GM06990 (cell line): ENCODE measurements around the gene HOXD4.

Experiments used
- DNase-seq: peaks from one replicate; pipeline ENCODE4 v3.0.0-alpha.2; 2011; ENCODE audit not compliant: insufficient read length; ENCODE audit errors: extremely low read depth
- H3K27me3 ChIP-seq: replicated peaks from 2 replicates; pipeline ENCODE4 v1.6.0; 2011; ENCODE audit warnings: low read length; ENCODE audit not compliant: control insufficient read depth, insufficient read depth
- H3K36me3 ChIP-seq: 2 replicates; pipeline ENCODE4 v1.5.1; 2011; ENCODE audit warnings: low read length; ENCODE audit not compliant: control insufficient read depth, insufficient read depth
- H3K4me3 ChIP-seq: replicated peaks from 2 replicates; pipeline ENCODE4 v1.5.1; 2011; ENCODE audit warnings: low read depth, mild to moderate bottlenecking, control low read depth, low read length
- TF ChIP-seq, protein P1 (sequence below): IDR thresholded peaks from 2 replicates; pipeline ENCODE4 v1.5.1; 2011; ENCODE audit warnings: low read length, control low read depth, mild to moderate bottlenecking, inconsistent platforms; ENCODE audit not compliant: insufficient read depth, poor library complexity, severe bottlenecking

Gene HOXD4

DNA sequence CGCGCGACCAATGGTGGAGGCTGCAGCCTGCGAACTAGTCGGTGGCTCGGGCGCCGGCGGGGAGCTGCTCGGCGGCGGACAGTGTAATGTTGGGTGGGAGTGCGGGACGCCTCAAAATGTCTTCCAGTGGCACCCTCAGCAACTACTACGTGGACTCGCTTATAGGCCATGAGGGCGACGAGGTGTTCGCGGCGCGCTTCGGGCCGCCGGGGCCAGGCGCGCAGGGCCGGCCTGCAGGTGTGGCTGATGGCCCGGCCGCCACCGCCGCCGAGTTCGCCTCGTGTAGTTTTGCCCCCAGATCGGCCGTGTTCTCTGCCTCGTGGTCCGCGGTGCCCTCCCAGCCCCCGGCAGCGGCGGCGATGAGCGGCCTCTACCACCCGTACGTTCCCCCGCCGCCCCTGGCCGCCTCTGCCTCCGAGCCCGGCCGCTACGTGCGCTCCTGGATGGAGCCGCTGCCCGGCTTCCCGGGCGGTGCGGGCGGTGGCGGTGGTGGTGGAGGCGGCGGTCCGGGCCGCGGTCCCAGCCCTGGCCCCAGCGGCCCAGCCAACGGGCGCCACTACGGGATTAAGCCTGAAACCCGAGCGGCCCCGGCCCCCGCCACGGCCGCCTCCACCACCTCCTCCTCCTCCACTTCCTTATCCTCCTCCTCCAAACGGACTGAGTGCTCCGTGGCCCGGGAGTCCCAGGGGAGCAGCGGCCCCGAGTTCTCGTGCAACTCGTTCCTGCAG, 28.5 kb upstream of the HOXD4 start, which contains the start of gene HOXD9:
Gene HOXD9 (plus strand): TSS at position 37 of the 728 bp plus-strand sequence. CDS start 50 bp downstream, at position 87.
- H3K4me3 ChIP-seq: no peak within 1 kb of the TSS
- DNase-seq: no peak
- H3K36me3 ChIP-seq: no peaks in the 10 kb centered on the region
- TF ChIP-seq, protein P1, sequence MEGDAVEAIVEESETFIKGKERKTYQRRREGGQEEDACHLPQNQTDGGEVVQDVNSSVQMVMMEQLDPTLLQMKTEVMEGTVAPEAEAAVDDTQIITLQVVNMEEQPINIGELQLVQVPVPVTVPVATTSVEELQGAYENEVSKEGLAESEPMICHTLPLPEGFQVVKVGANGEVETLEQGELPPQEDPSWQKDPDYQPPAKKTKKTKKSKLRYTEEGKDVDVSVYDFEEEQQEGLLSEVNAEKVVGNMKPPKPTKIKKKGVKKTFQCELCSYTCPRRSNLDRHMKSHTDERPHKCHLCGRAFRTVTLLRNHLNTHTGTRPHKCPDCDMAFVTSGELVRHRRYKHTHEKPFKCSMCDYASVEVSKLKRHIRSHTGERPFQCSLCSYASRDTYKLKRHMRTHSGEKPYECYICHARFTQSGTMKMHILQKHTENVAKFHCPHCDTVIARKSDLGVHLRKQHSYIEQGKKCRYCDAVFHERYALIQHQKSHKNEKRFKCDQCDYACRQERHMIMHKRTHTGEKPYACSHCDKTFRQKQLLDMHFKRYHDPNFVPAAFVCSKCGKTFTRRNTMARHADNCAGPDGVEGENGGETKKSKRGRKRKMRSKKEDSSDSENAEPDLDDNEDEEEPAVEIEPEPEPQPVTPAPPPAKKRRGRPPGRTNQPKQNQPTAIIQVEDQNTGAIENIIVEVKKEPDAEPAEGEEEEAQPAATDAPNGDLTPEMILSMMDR: no peak
- H3K27me3 ChIP-seq: peaks cover 3% of the 10 kb centered on the region

DNA sequence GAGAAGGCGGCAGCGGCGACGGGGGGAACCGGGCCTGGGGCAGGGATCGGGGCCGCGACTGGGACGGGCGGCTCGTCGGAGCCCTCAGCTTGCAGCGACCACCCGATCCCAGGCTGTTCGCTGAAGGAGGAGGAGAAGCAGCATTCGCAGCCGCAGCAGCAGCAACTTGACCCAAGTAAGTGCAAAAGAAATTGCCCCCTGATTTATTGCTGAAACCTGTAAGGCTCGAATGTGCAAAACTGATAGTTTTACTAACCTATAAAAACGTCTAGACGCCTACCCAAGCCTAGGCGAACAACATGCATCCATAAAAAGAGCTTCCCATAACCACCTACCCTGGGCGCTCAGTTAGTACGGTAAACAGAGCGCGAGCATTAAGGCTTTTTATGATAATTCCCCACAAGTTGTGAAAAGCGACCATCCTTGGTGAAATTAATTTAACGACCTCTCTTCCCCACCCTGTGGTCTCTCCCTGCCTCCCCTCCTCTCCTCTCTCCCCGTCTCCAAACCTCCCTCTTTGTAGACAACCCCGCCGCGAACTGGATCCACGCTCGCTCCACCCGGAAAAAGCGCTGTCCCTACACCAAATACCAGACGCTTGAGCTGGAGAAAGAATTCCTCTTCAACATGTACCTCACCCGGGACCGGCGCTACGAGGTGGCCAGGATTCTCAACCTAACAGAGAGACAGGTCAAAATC, 27.8 kb upstream of the HOXD4 start:
- DNase-seq: no peak
- Histone ChIP-seq H3K36me3 (no peaks in the 10 kb centered on the region), H3K4me3 (no peak overlapping the region), H3K27me3 (peaks cover 3% of the 10 kb centered on the region)
- TF ChIP-seq, protein P1: no peak

DNA sequence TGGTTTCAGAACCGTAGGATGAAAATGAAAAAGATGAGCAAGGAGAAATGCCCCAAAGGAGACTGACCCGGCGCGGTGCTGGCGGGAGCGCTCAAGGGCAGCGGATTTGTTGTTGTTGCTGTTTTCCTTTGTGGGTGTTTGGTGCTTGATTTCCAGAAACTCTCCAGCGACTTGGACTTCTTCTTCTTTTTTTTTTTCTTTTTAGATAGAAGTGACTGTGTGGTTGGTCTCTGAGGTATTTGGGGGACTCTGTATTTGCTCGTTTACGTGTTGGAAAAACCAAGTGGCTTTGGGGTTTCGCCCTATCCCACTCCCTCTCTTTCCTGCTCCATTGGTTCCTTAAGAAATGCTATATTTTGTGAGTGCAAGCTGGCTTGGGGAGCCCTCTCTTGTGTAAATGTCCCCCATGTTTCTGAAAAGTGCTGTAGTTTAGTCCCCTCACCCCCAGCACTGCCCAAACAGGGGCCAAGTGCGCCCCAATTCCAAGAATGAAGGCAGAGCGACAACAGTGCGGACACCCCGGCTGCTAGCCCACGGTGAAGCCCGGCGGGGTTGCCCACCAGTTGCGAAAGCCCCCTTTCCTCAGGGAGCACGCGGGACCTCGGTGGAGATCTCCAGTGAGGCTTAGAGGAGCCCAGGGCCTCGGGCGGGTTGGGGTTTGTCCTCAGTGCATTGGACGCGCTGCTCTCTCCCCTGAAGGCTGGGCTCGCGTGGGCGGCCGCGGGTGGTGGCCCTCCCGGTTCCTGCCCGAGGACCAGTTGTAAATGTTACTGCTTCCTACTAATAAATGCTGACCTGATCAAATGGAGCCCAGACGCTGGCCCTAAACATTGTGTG, 27.0 kb upstream of the HOXD4 start:
- no peaks in the 10 kb centered on the region for H3K36me3 ChIP-seq
- no peak overlapping the region for H3K4me3 ChIP-seq
- TF ChIP-seq, protein P1: no peak
- no peak for DNase-seq
- peaks cover 3% of the 10 kb centered on the region for H3K27me3 ChIP-seq

DNA sequence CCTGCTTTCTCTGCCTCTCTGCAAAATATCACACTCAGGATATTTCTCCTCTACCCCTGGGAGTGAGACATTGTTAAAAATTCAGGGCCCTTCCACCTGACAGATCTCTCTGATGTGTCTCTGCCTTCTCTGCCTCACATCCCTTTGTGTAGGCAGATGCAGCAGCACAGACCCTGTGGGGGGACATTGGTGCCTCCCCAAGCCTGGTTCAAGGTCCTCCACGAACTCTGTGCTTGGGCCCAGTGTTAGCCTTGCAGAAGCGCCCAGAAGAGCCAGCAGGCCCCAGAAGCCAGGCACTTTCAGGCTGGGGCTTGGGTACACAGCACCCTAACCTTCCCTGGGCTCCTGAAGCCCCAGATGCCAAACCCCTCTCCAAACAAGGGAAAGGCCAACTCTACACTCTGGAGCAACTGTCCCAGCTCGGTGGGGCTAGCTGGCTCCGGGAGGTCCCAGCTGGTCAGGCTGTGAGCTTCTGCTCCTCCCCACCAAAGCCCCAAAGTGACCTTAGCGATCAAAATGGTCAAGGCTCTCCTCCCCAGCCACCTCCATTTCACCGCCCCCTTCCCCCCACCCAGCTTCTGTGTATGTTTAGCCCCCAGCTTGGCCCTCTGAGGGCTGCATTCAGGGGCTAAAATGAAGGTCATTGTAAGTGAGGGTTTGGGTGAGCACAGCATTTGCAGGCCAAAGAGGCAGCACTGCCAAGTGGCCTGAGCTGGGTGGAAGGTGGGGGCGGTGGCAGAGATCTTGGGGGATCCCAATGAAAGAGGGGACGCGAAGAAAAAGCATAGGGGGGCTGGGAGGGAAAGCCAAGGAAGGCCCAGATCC, 26.2 kb upstream of the HOXD4 start:
- Histone ChIP-seq H3K27me3 (peaks cover 3% of the 10 kb centered on the region), H3K36me3 (no peaks in the 10 kb centered on the region), H3K4me3 (no peak overlapping the region)
- no peak for DNase-seq
- TF ChIP-seq, protein P1: no peak

DNA sequence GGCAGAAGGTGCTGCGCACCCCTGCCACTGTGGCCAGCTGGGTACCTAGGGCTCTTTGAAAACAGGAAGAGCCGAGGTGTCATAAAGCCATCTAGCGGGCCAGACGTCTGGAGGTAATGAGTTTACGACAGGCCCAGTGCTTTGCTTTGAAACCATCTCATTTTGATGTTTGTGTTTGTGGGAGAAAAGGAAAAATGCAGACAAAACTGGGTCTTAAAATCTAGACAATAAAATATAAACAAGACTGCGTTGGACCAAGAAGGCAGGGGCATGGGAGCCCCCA, 25.6 kb upstream of the HOXD4 start:
- TF ChIP-seq, protein P1: no peak
- no peak for DNase-seq
- Histone ChIP-seq H3K27me3 (peaks cover 2% of the 10 kb centered on the region), H3K36me3 (no peaks in the 10 kb centered on the region), H3K4me3 (no peak overlapping the region)
